Measurements from ENCODE around the gene GOLGA8N. TPM values are rescaled to one million over a fixed set of nuclear protein-coding genes. Genes with fewer than 3 reads are reported as not detected.
A peak's percentile ranks its signal among the peaks of the same experiment; 100 is the strongest.

GOLGA8N gene
- total and polyA plus RNA-seq, 4 donors = 1.1 to 6.8 (median 3.0) TPM

DNA sequence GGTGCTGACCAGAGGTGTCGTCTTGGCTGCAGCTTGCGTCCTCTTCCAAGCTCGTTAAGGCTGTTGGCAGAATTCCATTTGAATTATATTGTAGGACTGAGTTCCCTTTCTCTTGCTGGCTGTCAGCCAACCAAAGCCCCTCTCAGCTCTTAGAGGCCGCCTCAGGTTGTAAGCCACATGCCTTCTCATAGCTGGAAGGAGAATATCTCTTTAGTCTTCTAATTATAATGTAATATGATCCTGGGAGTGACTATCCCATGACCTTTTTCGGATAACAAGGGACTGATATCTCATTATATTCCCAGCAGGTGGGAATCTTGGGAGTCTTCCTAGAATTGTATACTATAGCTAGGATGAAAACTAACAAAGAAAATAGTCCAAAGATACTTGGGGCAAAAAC, 53.0 kb downstream of the GOLGA8N start:
- H3K27ac ChIP-seq (ENCODE audit: low read depth in 1 of 2, low read length in 2 of 2) = no peak overlapping the region
- TF ChIP-seq, protein P1, sequence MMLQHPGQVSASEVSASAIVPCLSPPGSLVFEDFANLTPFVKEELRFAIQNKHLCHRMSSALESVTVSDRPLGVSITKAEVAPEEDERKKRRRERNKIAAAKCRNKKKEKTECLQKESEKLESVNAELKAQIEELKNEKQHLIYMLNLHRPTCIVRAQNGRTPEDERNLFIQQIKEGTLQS (IDR thresholded peaks at IDR 0.05) = no peak
- DNase-seq (ENCODE audit: low spot score) = no peak
- H3K9me3 ChIP-seq (ENCODE audit: control insufficient read depth in 4 of 4, low read length in 3 of 4) = no peaks in the 10 kb centered on the region
- WGBS = 75% methylated on average over 5 of the region's 5 CpGs
- no peak overlapping the region for H3K9ac ChIP-seq (ENCODE audit: low read depth in 1 of 2, low read length in 2 of 2)
- no peaks in the 10 kb centered on the region for H3K36me3 ChIP-seq (ENCODE audit: control insufficient read depth in 4 of 4, insufficient read depth in 3 of 4, low read depth in 1 of 4, low read length in 3 of 4)
- no peaks in the 10 kb centered on the region for H3K27me3 ChIP-seq (ENCODE audit: control insufficient read depth in 4 of 4, insufficient read depth in 4 of 4, low read length in 3 of 4)
- H3K4me3 ChIP-seq (ENCODE audit: low read depth in 1 of 3, low read length in 3 of 3) = no peak overlapping the region
- H3K4me1 ChIP-seq (ENCODE audit: control insufficient read depth in 4 of 4, insufficient read depth in 4 of 4, low read length in 3 of 4) = peaks cover 0 to 5% (median 0%) of the 10 kb centered on the region in 4 donors

DNA sequence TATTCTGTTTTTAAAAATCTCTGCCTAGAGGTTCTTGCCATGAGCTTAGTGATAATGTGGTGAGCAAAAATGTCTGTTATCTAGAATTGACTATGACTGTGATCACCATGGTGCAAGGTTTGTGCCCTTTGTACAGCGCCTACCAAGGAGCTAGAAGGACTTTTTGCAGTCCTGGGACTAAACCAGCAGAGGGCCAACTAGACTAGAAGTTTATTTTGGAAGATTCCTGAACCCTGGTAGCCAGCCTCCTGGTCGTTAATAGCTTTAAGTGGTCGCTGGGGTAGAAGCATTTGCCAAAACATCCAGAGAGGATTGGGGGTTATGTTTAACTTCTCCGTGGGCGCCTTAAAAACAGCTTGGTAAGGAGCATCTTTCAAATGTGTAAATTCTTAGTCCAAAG, 56.1 kb downstream of the GOLGA8N start:
- 53% methylated on average over 5 of the region's 5 CpGs for WGBS
- H3K36me3 ChIP-seq (ENCODE audit: control insufficient read depth in 4 of 4, insufficient read depth in 3 of 4, low read depth in 1 of 4, low read length in 3 of 4) = no peaks in the 10 kb centered on the region
- no peak overlapping the region for H3K9ac ChIP-seq (ENCODE audit: low read depth in 1 of 2, low read length in 2 of 2)
- TF ChIP-seq HNF4G (IDR thresholded peaks at IDR 0.05) (peak; percentile 38), YY1 (IDR thresholded peaks at IDR 0.05) (no peak), RAD21 (IDR thresholded peaks at IDR 0.05) (peak; percentile 52 to 67), EGR1 (IDR thresholded peaks at IDR 0.05; ENCODE audit: low read depth in 2 of 2) (no peak), FOXA1 (IDR thresholded peaks at IDR 0.05) (no peak), SP1 (IDR thresholded peaks at IDR 0.05) (peak; percentile 30), FOXA2 (IDR thresholded peaks at IDR 0.05) (no peak), HNF4A (conservative IDR thresholded peaks at IDR 0.05) (peak; percentile 55 to 73)
- TF ChIP-seq, protein P1 (IDR thresholded peaks at IDR 0.05) = no peak
- TF ChIP-seq, protein P2, sequence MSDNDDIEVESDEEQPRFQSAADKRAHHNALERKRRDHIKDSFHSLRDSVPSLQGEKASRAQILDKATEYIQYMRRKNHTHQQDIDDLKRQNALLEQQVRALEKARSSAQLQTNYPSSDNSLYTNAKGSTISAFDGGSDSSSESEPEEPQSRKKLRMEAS (IDR thresholded peaks at IDR 0.05) = no peak
- TF ChIP-seq, protein P3, sequence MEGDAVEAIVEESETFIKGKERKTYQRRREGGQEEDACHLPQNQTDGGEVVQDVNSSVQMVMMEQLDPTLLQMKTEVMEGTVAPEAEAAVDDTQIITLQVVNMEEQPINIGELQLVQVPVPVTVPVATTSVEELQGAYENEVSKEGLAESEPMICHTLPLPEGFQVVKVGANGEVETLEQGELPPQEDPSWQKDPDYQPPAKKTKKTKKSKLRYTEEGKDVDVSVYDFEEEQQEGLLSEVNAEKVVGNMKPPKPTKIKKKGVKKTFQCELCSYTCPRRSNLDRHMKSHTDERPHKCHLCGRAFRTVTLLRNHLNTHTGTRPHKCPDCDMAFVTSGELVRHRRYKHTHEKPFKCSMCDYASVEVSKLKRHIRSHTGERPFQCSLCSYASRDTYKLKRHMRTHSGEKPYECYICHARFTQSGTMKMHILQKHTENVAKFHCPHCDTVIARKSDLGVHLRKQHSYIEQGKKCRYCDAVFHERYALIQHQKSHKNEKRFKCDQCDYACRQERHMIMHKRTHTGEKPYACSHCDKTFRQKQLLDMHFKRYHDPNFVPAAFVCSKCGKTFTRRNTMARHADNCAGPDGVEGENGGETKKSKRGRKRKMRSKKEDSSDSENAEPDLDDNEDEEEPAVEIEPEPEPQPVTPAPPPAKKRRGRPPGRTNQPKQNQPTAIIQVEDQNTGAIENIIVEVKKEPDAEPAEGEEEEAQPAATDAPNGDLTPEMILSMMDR (IDR thresholded peaks at IDR 0.05; ENCODE audit: low read depth, low read length, missing input control) = peak; percentile 32
- no peak for DNase-seq (ENCODE audit: low spot score)
- no peak overlapping the region for H3K4me3 ChIP-seq (ENCODE audit: low read depth in 1 of 3, low read length in 3 of 3)
- no peaks in the 10 kb centered on the region for H3K9me3 ChIP-seq (ENCODE audit: control insufficient read depth in 4 of 4, low read length in 3 of 4)
- peaks cover 0 to 7% (median 0%) of the 10 kb centered on the region in 4 donors for H3K4me1 ChIP-seq (ENCODE audit: control insufficient read depth in 4 of 4, insufficient read depth in 4 of 4, low read length in 3 of 4)
- no peak overlapping the region for H3K27ac ChIP-seq (ENCODE audit: low read depth in 1 of 2, low read length in 2 of 2)
- no peaks in the 10 kb centered on the region for H3K27me3 ChIP-seq (ENCODE audit: control insufficient read depth in 4 of 4, insufficient read depth in 4 of 4, low read length in 3 of 4)

DNA sequence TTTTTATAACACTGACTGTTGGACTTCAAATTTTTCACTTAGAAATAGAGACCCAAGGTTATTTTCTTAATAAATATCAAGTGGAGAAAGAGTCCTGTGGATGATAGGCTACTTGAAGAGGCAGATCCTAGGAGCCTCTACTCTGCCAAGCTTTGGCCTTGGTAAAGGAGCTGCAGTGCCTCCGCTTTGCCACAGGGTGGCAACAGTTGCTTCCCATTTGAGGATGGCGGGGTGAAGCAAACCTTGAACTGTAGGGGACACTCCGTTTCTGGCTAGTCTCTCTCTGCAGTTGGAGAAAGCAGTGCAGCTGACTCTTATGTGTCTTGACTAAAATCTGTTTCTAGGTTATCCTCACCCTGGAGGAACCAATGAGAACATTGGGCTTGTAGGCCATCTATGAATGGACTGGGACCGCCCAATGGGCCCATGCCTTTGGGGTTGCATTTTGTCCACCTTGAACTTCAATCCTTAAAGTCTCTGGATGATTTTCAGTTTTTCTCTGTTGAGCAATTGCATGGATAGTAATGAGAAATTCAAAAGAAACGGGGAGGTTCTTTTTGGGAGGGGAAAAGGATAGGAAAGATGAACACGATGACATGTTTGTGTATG, 58.1 kb downstream of the GOLGA8N start:
- H3K27ac ChIP-seq (ENCODE audit: low read depth in 1 of 2, low read length in 2 of 2) = no peak overlapping the region
- WGBS = 46% methylated on average over 6 of the region's 6 CpGs
- DNase-seq (ENCODE audit: low spot score) = peak; percentile 47

More for the DNA sequence above, 58.1 kb downstream of the GOLGA8N start:
- Histone ChIP-seq H3K9ac (ENCODE audit: low read depth in 1 of 2, low read length in 2 of 2) (no peak overlapping the region), H3K4me3 (ENCODE audit: low read depth in 1 of 3, low read length in 3 of 3) (no peak overlapping the region), H3K4me1 (ENCODE audit: control insufficient read depth in 4 of 4, insufficient read depth in 4 of 4, low read length in 3 of 4) (peaks cover 0 to 7% (median 0%) of the 10 kb centered on the region in 4 donors), H3K9me3 (ENCODE audit: control insufficient read depth in 4 of 4, low read length in 3 of 4) (no peaks in the 10 kb centered on the region), H3K27me3 (ENCODE audit: control insufficient read depth in 4 of 4, insufficient read depth in 4 of 4, low read length in 3 of 4) (no peaks in the 10 kb centered on the region), H3K36me3 (ENCODE audit: control insufficient read depth in 4 of 4, insufficient read depth in 3 of 4, low read depth in 1 of 4, low read length in 3 of 4) (no peaks in the 10 kb centered on the region)
- TF ChIP-seq JUND (IDR thresholded peaks at IDR 0.05) = no peak
- peak; percentile 79 to 88 for TF ChIP-seq RAD21 (IDR thresholded peaks at IDR 0.05)
- TF ChIP-seq SP1 (IDR thresholded peaks at IDR 0.05) = no peak
- TF ChIP-seq, protein P3 (IDR thresholded peaks at IDR 0.05; ENCODE audit: low read depth, low read length, missing input control) = peak; percentile 92
- peak in 1 of 2 donors; percentile 39 for TF ChIP-seq HNF4A (conservative IDR thresholded peaks at IDR 0.05)

Measured in liver (tissue), 9 donors.